Measurements from ENCODE around the gene PRKCH. TPM values are rescaled to one million over a fixed set of nuclear protein-coding genes. Genes with fewer than 3 reads are reported as not detected.
A peak's percentile ranks its signal among the peaks of the same experiment; 100 is the strongest.

Gene PRKCH
- total RNA-seq, 2 experiments from 2014 or later: 0.85 to 2.3 TPM

- BruUV-seq (replicated peaks): no TSS peak
- DNase-seq (ENCODE audit: low spot score): no peak
- Histone ChIP-seq H3K9me3 (ENCODE audit: low read length) (peaks cover 9% of the 10 kb centered on the region; the same call in 1 of the 2 replicates), H3K4me2 (ENCODE audit: low read length) (peak overlapping the region; percentile 75; the same call in 1 of the 2 replicates), H4K20me1 (ENCODE audit: insufficient read depth, low read length) (no peaks in the 10 kb centered on the region), H3K79me2 (ENCODE audit: insufficient read depth, low read depth, low read length) (no peaks in the 10 kb centered on the region), H3K27ac (ENCODE audit: low read depth, low read length, poor library complexity, severe bottlenecking) (peak overlapping the region; percentile 99), H2AFZ (ENCODE audit: low read length) (peak overlapping the region; percentile 61; the same call in 1 of the 2 replicates), H3K9me2 (ENCODE audit: insufficient read depth, low read length) (no peaks in the 10 kb centered on the region), H3K4me1 (ENCODE audit: insufficient read depth, low read length, poor library complexity, severe bottlenecking) (peaks cover 91% of the 10 kb centered on the region), H3K36me3 (ENCODE audit: insufficient read depth, low read length) (no peaks in the 10 kb centered on the region; the same call in 1 of the 2 replicates), H3K4me3 (ENCODE audit: low read depth, low read length, poor library complexity, severe bottlenecking) (no peak overlapping the region)
- POLR2A ChIA-PET: interaction anchor here (0.7 to 17.0 kb wide), 9 partner anchors 14 to 257 kb away, joined by 3 to 333 read pairs (median 5); no protein-coding TSS in a partner anchor
- TF ChIP-seq CTCF (conservative IDR thresholded peaks at IDR 0.05; ENCODE audit: low read length) (no peak), EZH2phosphoT487 (IDR thresholded peaks at IDR 0.05; ENCODE audit: borderline replicate concordance, low read depth, low read length) (no peak)
- CTCF ChIA-PET (ENCODE audit: unreplicated experiment): no interaction called here
- intact Hi-C loops (cut with micrococcal nuclease; ENCODE audit: unreplicated experiment): no loop called here
These were observed 183.5 kb downstream of the PRKCH start for GRCh38 chr14:61504901-61505300.

- intact Hi-C loops (cut with micrococcal nuclease; ENCODE audit: unreplicated experiment): no loop called here
- ChIA-PET POLR2A (interaction anchor here (1.0 to 17.0 kb wide), 7 partner anchors 10 to 255 kb away, joined by 3 to 333 read pairs (median 5); no protein-coding TSS in a partner anchor), CTCF (ENCODE audit: unreplicated experiment) (interaction anchor here (1.4 kb wide), 1 partner anchor 46 kb away, joined by 3 read pairs; no protein-coding TSS in a partner anchor)
- DNase-seq (ENCODE audit: low spot score): no peak
- Histone ChIP-seq H2AFZ (ENCODE audit: low read length) (peak overlapping the region; percentile 58; the same call in 1 of the 2 replicates), H3K36me3 (ENCODE audit: insufficient read depth, low read length) (no peaks in the 10 kb centered on the region; the same call in 1 of the 2 replicates), H4K20me1 (ENCODE audit: insufficient read depth, low read length) (no peaks in the 10 kb centered on the region), H3K4me3 (ENCODE audit: low read depth, low read length, poor library complexity, severe bottlenecking) (no peak overlapping the region), H3K4me1 (ENCODE audit: insufficient read depth, low read length, poor library complexity, severe bottlenecking) (peaks cover 91% of the 10 kb centered on the region), H3K27ac (ENCODE audit: low read depth, low read length, poor library complexity, severe bottlenecking) (peak overlapping the region; percentile 99), H3K79me2 (ENCODE audit: insufficient read depth, low read depth, low read length) (no peaks in the 10 kb centered on the region), H3K9me3 (ENCODE audit: low read length) (peaks cover 9% of the 10 kb centered on the region; the same call in 1 of the 2 replicates), H3K4me2 (ENCODE audit: low read length) (peak overlapping the region; percentile 44), H3K9me2 (ENCODE audit: insufficient read depth, low read length) (no peaks in the 10 kb centered on the region)
- no TSS peak for BruUV-seq (replicated peaks)
- TF ChIP-seq EZH2phosphoT487 (IDR thresholded peaks at IDR 0.05; ENCODE audit: borderline replicate concordance, low read depth, low read length) (no peak), CTCF (conservative IDR thresholded peaks at IDR 0.05; ENCODE audit: low read length) (no peak)
These were observed 184.7 kb downstream of the PRKCH start for GRCh38 chr14:61505815-61506809.
